ENCODE results near the gene RHOB.

RHOB gene

DNA sequence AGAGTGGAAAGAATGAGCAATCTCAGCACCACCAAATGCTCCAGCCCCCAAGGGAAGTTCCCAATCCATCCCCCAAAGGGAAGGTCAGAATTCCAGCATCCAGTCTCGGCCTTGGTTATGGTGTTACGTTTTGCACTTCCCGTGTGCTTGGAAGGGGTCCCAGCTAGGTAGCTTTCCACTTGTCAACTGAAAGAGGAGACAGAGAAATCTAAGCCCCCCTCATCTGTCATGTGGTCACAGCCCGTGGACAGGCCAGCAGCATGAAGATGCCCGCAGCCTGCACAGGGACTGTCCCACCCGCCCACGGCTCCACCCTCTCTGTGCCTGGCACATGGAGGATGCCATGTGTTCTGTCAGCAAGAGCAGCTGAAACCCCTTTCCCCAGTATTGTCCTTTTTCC is 32.1 kb downstream of the RHOB start:
- no peak overlapping the region for H3K27ac ChIP-seq (replicated peaks; ENCODE audit: low read length)
- H3K36me3 ChIP-seq (replicated peaks in 1 of 2; ENCODE audit: control insufficient read depth in 2 of 2, insufficient read depth in 2 of 2, low read length in 2 of 2): no peaks in the 10 kb centered on the region
- H4K91ac ChIP-seq (ENCODE audit: low read depth, low read length, poor library complexity): no peak overlapping the region
- H3K23ac ChIP-seq (ENCODE audit: low read depth, low read length, poor library complexity): no peak overlapping the region
- no peak overlapping the region for H2BK12ac ChIP-seq (ENCODE audit: low read length)
- WGBS, 2 donors (ENCODE audit: extremely low coverage in 2 of 2, insufficient read length in 2 of 2, insufficient replicate concordance in 1 of 2): no CpG with 5 or more reads among the region's 7 CpGs
- no peak overlapping the region for H2BK15ac ChIP-seq (ENCODE audit: low read length)
- H3K79me1 ChIP-seq (ENCODE audit: low read depth, low read length): no peaks in the 10 kb centered on the region
- H2AFZ ChIP-seq (ENCODE audit: low read length): no peak overlapping the region
- no peaks in the 10 kb centered on the region for H3K27me3 ChIP-seq (ENCODE audit: control insufficient read depth in 3 of 3, insufficient read depth in 3 of 3, low read depth in 1 of 3, low read length in 3 of 3)
- H3K18ac ChIP-seq (ENCODE audit: low read length): no peak overlapping the region
- no peak overlapping the region for H3K14ac ChIP-seq (ENCODE audit: low read length)
- no peak overlapping the region for H3K4me2 ChIP-seq (ENCODE audit: insufficient read depth, low read length, poor library complexity, severe bottlenecking)
- DNase-seq (ENCODE audit: low spot score): no peak
- peaks cover 14% of the 10 kb centered on the region in 2 donors for H3K4me1 ChIP-seq (ENCODE audit: control insufficient read depth in 2 of 2, insufficient read depth in 1 of 2, low read depth in 1 of 2, low read length in 2 of 2)
- no peak overlapping the region for H4K8ac ChIP-seq (ENCODE audit: low read depth, low read length)
- no peak overlapping the region for H3K4ac ChIP-seq (ENCODE audit: low read length)
- peaks cover 0 to 9% of the 10 kb centered on the region in 2 donors for H3K9me3 ChIP-seq (replicated peaks in 1 of 2; ENCODE audit: control insufficient read depth in 2 of 2, insufficient read depth in 1 of 2, low read depth in 1 of 2, low read length in 2 of 2)
- H2BK120ac ChIP-seq (ENCODE audit: low read depth, low read length): peak overlapping the region; percentile 11
- no peak overlapping the region for H3K4me3 ChIP-seq (ENCODE audit: low read length in 2 of 2)
- no peak overlapping the region for H2BK5ac ChIP-seq (ENCODE audit: low read length)
- no peak overlapping the region for H3K9ac ChIP-seq (ENCODE audit: low read depth, low read length, poor library complexity)
- H2AK5ac ChIP-seq (ENCODE audit: low read depth, low read length): no peak overlapping the region

- DNase-seq (ENCODE audit: low spot score): no peak
- WGBS, 2 donors (ENCODE audit: extremely low coverage in 2 of 2, insufficient read length in 2 of 2, insufficient replicate concordance in 1 of 2): no CpG with 5 or more reads among the region's 9 CpGs
- Histone ChIP-seq H4K91ac (ENCODE audit: low read depth, low read length, poor library complexity) (no peak overlapping the region), H3K14ac (ENCODE audit: low read length) (no peak overlapping the region), H3K9me3 (replicated peaks in 1 of 2; ENCODE audit: control insufficient read depth in 2 of 2, insufficient read depth in 1 of 2, low read depth in 1 of 2, low read length in 2 of 2) (peaks cover 0 to 9% of the 10 kb centered on the region in 2 donors), H3K27me3 (ENCODE audit: control insufficient read depth in 3 of 3, insufficient read depth in 3 of 3, low read depth in 1 of 3, low read length in 3 of 3) (peaks cover 0 to 2% (median 0%) of the 10 kb centered on the region in 3 experiments), H3K4ac (ENCODE audit: low read length) (no peak overlapping the region), H3K4me3 (ENCODE audit: low read length in 2 of 2) (no peak overlapping the region), H2BK5ac (ENCODE audit: low read length) (no peak overlapping the region), H3K79me1 (ENCODE audit: low read depth, low read length) (no peaks in the 10 kb centered on the region), H2BK120ac (ENCODE audit: low read depth, low read length) (no peak overlapping the region), H4K8ac (ENCODE audit: low read depth, low read length) (no peak overlapping the region), H3K36me3 (replicated peaks in 1 of 2; ENCODE audit: control insufficient read depth in 2 of 2, insufficient read depth in 2 of 2, low read length in 2 of 2) (no peaks in the 10 kb centered on the region), H3K23ac (ENCODE audit: low read depth, low read length, poor library complexity) (no peak overlapping the region), H3K27ac (replicated peaks; ENCODE audit: low read length) (no peak overlapping the region), H2AK5ac (ENCODE audit: low read depth, low read length) (peak overlapping the region; percentile 16), H2BK12ac (ENCODE audit: low read length) (no peak overlapping the region), H2BK15ac (ENCODE audit: low read length) (peak overlapping the region; percentile 5), H3K4me1 (ENCODE audit: control insufficient read depth in 2 of 2, insufficient read depth in 1 of 2, low read depth in 1 of 2, low read length in 2 of 2) (peaks cover 7% of the 10 kb centered on the region in 2 donors), H3K9ac (ENCODE audit: low read depth, low read length, poor library complexity) (no peak overlapping the region), H2AFZ (ENCODE audit: low read length) (no peak overlapping the region), H3K4me2 (ENCODE audit: insufficient read depth, low read length, poor library complexity, severe bottlenecking) (no peak overlapping the region), H3K18ac (ENCODE audit: low read length) (no peak overlapping the region)
These were observed 33.0 kb downstream of the RHOB start for GRCh38 chr2:20479835-20480234.

DNA sequence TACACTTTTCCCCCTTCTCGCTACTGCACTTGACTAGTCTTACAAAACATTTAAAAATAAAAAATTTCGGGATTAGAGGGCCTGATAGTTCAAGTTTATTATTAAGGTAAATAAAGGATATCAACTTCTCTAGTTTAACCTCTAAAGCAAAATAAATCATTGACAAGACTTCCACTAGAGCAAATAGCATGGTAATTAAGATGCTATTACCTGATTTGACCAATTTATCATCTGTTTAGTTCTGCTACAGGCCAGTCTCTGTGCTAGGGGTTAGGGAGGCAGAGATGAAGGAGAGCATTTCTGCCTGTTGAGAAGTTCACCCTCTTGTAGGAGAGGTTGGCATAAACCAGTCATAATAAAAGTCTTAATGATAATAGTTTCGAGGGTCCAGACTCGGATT is 34.0 kb downstream of the RHOB start:
- Histone ChIP-seq H3K23ac (ENCODE audit: low read depth, low read length, poor library complexity) (no peak overlapping the region), H2AK5ac (ENCODE audit: low read depth, low read length) (no peak overlapping the region), H3K4me2 (ENCODE audit: insufficient read depth, low read length, poor library complexity, severe bottlenecking) (no peak overlapping the region), H3K18ac (ENCODE audit: low read length) (no peak overlapping the region), H3K9ac (ENCODE audit: low read depth, low read length, poor library complexity) (no peak overlapping the region), H2BK120ac (ENCODE audit: low read depth, low read length) (no peak overlapping the region), H3K4ac (ENCODE audit: low read length) (no peak overlapping the region), H4K8ac (ENCODE audit: low read depth, low read length) (no peak overlapping the region), H3K27me3 (ENCODE audit: control insufficient read depth in 3 of 3, insufficient read depth in 3 of 3, low read depth in 1 of 3, low read length in 3 of 3) (peaks cover 0 to 13% (median 0%) of the 10 kb centered on the region in 3 experiments), H3K36me3 (replicated peaks in 1 of 2; ENCODE audit: control insufficient read depth in 2 of 2, insufficient read depth in 2 of 2, low read length in 2 of 2) (no peaks in the 10 kb centered on the region), H2AFZ (ENCODE audit: low read length) (no peak overlapping the region), H3K14ac (ENCODE audit: low read length) (no peak overlapping the region), H2BK5ac (ENCODE audit: low read length) (no peak overlapping the region), H2BK15ac (ENCODE audit: low read length) (no peak overlapping the region), H3K4me3 (ENCODE audit: low read length in 2 of 2) (no peak overlapping the region), H3K79me1 (ENCODE audit: low read depth, low read length) (no peaks in the 10 kb centered on the region), H2BK12ac (ENCODE audit: low read length) (no peak overlapping the region), H3K27ac (replicated peaks; ENCODE audit: low read length) (no peak overlapping the region), H4K91ac (ENCODE audit: low read depth, low read length, poor library complexity) (no peak overlapping the region), H3K9me3 (replicated peaks in 1 of 2; ENCODE audit: control insufficient read depth in 2 of 2, insufficient read depth in 1 of 2, low read depth in 1 of 2, low read length in 2 of 2) (peaks cover 0 to 8% of the 10 kb centered on the region in 2 donors), H3K4me1 (ENCODE audit: control insufficient read depth in 2 of 2, insufficient read depth in 1 of 2, low read depth in 1 of 2, low read length in 2 of 2) (peaks cover 0 to 1% of the 10 kb centered on the region in 2 donors)
- DNase-seq (ENCODE audit: low spot score): no peak
- no CpG with 5 or more reads among the region's 4 CpGs for WGBS, 2 donors (ENCODE audit: extremely low coverage in 2 of 2, insufficient read length in 2 of 2, insufficient replicate concordance in 1 of 2)

- H3K14ac ChIP-seq (ENCODE audit: low read length): no peak overlapping the region
- H3K27ac ChIP-seq (replicated peaks; ENCODE audit: low read length): no peak overlapping the region
- no peak overlapping the region for H3K4me2 ChIP-seq (ENCODE audit: insufficient read depth, low read length, poor library complexity, severe bottlenecking)
- H2BK5ac ChIP-seq (ENCODE audit: low read length): no peak overlapping the region
- H4K91ac ChIP-seq (ENCODE audit: low read depth, low read length, poor library complexity): no peak overlapping the region
- H3K4ac ChIP-seq (ENCODE audit: low read length): no peak overlapping the region
- H3K23ac ChIP-seq (ENCODE audit: low read depth, low read length, poor library complexity): no peak overlapping the region
- H3K4me3 ChIP-seq (ENCODE audit: low read length in 2 of 2): no peak overlapping the region
- peaks cover 0 to 4% of the 10 kb centered on the region in 2 donors for H3K9me3 ChIP-seq (replicated peaks in 1 of 2; ENCODE audit: control insufficient read depth in 2 of 2, insufficient read depth in 1 of 2, low read depth in 1 of 2, low read length in 2 of 2)
- H3K9ac ChIP-seq (ENCODE audit: low read depth, low read length, poor library complexity): no peak overlapping the region
- no peak overlapping the region for H2BK12ac ChIP-seq (ENCODE audit: low read length)
- no peak overlapping the region for H2AFZ ChIP-seq (ENCODE audit: low read length)
- H3K27me3 ChIP-seq (ENCODE audit: control insufficient read depth in 3 of 3, insufficient read depth in 3 of 3, low read depth in 1 of 3, low read length in 3 of 3): peaks cover 0 to 13% (median 0%) of the 10 kb centered on the region in 3 experiments
- no peak overlapping the region for H2BK15ac ChIP-seq (ENCODE audit: low read length)
- no peaks in the 10 kb centered on the region for H3K36me3 ChIP-seq (replicated peaks in 1 of 2; ENCODE audit: control insufficient read depth in 2 of 2, insufficient read depth in 2 of 2, low read length in 2 of 2)
- H3K79me1 ChIP-seq (ENCODE audit: low read depth, low read length): no peaks in the 10 kb centered on the region
- no peak overlapping the region for H2AK5ac ChIP-seq (ENCODE audit: low read depth, low read length)
- no peak overlapping the region for H4K8ac ChIP-seq (ENCODE audit: low read depth, low read length)
- WGBS, 2 donors (ENCODE audit: extremely low coverage in 2 of 2, insufficient read length in 2 of 2, insufficient replicate concordance in 1 of 2): no CpG with 5 or more reads among the region's 5 CpGs
- H3K4me1 ChIP-seq (ENCODE audit: control insufficient read depth in 2 of 2, insufficient read depth in 1 of 2, low read depth in 1 of 2, low read length in 2 of 2): peaks cover 3% of the 10 kb centered on the region in 2 donors
- no peak for DNase-seq (ENCODE audit: low spot score)
- no peak overlapping the region for H3K18ac ChIP-seq (ENCODE audit: low read length)
- no peak overlapping the region for H2BK120ac ChIP-seq (ENCODE audit: low read depth, low read length)
These were observed 35.0 kb downstream of the RHOB start for GRCh38 chr2:20481798-20482405.

Data from neuronal stem cell (in vitro differentiated cells).